Medulla oblongata (tissue), 1 donor: ENCODE results near the gene TRPM5.
"Not testable (repeated sequence)": the region's sequence is repeated elsewhere in the genome, so short reads cannot be mapped to it uniquely, and the experiment has no call there.

ENCODE experiments used
- DNase-seq: peaks from one replicate; pipeline ENCODE4 v3.0.0-alpha.2; 2015; ENCODE audit errors: extremely low spot score

The TRPM5 gene, protein sequence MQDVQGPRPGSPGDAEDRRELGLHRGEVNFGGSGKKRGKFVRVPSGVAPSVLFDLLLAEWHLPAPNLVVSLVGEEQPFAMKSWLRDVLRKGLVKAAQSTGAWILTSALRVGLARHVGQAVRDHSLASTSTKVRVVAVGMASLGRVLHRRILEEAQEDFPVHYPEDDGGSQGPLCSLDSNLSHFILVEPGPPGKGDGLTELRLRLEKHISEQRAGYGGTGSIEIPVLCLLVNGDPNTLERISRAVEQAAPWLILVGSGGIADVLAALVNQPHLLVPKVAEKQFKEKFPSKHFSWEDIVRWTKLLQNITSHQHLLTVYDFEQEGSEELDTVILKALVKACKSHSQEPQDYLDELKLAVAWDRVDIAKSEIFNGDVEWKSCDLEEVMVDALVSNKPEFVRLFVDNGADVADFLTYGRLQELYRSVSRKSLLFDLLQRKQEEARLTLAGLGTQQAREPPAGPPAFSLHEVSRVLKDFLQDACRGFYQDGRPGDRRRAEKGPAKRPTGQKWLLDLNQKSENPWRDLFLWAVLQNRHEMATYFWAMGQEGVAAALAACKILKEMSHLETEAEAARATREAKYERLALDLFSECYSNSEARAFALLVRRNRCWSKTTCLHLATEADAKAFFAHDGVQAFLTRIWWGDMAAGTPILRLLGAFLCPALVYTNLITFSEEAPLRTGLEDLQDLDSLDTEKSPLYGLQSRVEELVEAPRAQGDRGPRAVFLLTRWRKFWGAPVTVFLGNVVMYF (N-terminal part only)

DNA sequence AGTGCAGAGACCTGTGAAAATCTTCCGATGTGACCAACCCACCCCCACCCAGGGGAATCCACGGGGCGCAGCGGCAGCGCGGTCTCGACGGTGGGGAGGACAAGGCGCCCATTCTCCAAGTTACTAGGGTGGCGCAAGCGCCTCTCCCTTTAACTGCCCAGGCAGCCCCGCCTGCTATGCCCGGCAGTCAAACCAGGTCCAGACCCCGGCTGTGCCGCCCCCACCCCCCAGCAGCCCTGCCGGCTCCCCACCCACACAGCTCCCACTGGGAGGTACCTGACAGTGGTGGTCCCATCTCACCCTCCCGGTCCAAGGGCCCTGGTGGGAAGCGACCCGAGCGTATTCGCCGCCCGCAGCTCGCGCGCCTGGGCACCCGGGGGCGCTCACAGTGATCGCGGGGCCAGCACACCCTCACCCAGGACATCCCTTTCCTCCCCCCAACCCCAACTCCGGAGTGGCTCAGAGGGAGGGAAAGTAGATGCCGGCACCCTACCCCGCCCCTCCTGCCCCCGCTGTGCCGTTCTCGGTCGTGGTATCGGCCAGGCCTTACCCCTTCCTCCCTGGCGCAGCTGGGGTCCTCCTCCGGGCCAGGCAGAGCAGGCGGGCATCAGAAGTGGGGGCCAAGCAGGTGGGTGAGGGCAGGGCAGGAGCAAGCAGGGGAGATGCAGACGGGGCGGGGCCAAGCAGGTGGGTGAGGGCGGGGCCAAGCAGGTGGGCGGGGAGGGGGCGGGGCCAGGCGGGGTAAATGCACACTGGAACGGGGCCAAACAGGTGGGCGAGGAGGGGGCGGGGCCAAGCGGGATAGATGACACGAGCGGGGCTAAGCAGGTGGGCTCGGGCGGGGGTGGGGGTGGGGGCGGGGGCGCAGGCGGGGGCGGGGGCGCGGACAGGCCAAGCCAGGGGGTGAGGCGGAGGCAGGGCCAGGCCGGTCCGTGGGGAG lies at the start of gene TRPM5:
Gene TRPM5, minus strand, starts transcription at position 634 of the 940 bp plus-strand sequence. CDS start 21,478 bp downstream, outside the sequence.
- no peak for DNase-seq

DNA sequence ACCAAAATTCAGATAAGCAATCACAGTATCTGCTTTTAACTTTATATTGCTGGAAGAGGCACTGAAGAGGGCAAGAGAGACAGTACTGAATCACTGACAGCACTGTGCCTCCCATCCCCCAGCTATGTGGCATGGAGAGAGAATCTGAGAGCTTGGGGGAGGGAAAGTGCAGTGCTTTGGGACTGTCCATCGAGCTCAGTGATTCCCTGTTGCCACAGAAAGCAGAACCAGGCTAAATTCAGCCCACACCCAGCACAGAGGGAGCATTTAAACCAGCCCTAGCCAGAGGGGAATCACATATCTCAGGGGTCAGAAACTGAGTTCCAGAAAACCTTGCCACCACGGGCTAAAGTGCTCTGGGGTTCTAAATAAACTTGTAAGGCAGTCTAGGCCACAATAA lies 44.8 kb upstream of the TRPM5 start:
- DNase-seq: no peak

DNA sequence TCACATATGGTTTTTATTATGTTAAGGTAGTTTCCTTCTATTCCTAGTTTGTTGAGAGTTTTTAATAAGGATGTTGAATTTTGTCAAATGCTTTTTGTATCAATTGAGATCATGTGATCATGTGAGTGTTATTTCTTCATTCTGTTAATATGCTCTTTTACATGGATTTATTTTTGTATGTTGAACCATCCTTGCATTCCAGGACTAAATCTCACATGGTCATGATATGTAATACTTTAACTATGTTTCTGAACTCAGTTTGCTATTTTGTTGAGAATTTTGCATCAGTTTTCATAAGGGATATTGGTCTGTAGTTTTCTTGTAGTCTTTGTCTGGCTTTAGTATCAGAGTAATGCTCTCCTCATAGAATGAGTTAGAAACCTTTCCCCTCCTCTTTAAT lies 43.7 kb upstream of the TRPM5 start:
- DNase-seq: no peak

DNA sequence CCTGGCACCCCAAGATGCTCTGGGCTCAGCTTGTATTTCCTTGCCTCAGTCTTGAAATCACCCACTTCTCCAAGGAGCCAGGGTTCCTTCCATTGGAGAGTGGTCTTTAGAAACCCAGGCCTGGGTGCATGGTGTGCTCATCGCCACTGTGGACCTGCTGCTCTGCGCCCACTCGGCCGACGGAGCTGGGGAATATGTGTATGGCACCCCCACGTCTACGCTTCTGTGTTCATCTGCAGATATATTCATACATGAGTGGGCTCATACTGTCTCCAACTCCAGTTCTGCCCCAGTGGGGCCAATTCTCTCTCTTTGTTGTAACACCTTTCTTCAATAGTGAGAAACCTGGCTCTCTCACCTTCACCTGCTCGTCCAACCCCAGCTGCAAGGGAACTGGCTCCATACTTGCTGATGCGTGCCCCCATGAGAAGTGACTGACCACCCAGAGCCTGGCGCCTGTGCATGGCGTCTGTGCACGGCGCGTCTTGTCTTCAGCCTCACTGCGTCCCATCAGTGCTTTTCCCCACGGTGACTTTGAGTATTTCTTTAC lies 40.3 kb upstream of the TRPM5 start:
- DNase-seq: no peak

DNA sequence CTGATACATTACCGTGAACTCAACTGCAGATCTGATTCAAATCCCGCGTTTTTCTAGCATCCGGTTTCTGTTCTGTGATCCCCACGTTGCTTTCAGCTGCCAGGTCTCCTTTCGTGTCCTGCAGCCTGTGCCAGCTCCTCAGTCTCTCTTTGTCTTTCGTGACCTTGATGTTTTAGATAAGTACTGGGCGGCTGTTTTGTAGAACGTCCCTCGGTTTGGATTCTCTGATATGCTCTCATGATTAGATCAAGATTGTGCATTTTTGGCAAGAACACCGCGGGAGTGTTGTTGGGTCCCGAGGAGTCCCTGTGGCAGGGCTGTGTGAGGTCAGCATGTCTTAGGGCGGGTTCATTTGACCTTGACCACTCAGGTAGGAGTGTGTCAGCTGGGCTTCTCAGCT lies 39.1 kb upstream of the TRPM5 start:
- DNase-seq: no peak

DNA sequence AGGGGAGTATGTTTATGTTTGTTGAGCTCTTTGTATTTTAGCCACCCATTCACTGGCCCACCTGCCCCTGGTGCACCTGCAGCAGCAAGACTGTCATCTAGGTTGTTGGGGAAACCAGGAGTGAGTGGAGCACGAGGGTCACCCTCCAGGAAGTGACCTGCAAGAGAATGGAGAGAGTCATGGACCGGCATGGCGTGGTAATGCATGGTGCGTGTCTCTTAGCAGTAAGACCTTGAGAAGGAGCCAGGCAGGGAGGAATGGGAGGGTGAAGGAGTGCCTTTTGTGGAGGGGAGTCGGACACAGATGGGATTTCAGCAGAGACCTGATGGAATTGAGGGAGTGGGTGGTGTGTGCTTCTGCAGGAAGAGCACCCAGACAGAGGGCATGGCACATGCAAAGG lies 38.4 kb upstream of the TRPM5 start:
- no peak for DNase-seq

DNA sequence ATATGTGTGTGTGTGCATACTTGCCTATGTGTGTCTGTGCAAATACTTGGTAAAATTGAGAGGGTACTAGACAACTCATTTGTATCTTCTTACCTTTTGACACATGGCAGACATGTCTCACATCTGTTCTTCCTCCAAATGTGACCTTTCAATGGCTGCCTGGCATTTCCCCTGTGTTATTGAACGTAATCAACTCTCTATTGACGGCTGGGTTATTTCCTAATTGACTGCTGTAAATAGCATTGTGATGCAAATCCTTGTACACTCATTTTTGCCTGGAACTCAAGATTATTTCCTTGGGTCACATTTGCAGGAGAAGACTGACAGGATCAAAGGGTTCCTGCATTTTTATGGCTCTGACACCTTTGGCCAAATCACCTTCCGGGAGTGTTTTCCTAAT lies 37.9 kb upstream of the TRPM5 start:
- DNase-seq: no peak

DNA sequence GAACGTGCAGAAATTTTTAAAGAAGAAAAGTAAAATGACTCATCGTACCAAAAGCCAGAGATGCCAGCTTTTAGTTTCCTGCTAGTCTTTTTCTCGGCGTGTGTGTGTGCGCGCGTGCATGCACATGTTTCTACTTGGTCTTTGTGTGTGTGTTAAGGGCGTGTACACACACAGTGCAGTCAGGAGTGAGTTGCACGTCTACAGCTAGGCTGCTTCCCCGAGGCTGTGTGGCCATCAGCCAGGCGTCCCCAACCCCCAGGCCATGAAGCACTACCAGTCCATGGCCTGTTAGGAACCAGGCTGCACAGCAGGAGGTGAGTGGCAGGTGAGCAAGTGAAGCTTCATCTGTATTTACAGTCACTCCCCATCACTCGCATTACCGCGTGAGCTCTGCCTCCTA lies 36.9 kb upstream of the TRPM5 start:
- no peak for DNase-seq

DNA sequence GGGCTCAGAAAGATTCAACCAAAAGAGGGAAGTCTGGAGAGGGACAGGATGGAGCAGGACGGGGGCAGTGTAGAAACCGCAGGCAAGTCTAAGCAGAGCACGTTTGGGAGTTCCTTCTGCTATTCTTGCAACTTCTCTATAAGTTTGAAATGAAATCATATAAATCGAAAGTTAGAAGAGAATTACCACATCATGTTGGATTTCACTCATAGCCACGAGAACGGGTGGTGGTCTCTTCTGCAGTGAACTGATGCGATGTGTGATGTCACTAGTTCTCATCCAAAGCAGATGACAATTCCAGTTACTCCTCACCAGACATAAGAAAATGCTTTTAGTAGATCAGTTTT lies 36.5 kb upstream of the TRPM5 start:
- DNase-seq: peak; percentile 53

DNA sequence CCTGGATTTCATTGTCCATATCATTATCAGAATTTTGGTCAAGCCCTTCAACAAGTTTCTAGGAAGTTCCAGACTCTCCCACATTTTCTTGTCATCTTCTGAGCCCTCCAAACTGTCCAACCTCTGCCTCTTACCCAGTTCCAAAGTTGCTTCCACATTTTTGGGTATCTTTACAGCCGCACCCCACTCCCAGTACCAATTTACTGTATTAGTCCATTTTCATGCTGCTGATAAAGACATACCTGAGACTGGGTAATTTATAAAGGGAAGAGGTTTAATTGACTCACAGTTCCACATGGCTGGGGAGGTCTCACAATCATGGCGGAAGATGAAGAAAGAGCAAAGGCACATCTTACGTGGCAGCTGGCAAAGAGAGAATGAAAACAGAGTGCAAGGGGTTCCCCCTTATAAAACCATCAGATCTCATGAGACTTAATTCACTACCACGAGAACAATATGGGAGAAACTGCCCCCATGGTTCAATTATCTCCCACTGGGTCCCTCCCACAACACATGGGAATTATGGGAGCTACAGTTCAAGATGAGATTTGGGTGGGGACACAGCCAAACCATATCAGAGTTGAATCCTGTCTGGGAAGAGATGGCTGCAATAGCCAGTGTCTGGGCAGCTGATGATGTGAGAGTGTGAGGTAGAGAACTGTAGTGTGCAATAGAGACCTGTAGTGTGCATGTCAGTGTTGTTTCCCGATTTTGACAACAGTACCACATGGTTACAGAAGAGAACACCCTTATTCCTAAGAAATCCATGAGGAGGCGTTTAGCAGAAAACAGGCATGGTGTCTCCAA lies 36.0 kb upstream of the TRPM5 start:
- not testable (repeated sequence) for DNase-seq

DNA sequence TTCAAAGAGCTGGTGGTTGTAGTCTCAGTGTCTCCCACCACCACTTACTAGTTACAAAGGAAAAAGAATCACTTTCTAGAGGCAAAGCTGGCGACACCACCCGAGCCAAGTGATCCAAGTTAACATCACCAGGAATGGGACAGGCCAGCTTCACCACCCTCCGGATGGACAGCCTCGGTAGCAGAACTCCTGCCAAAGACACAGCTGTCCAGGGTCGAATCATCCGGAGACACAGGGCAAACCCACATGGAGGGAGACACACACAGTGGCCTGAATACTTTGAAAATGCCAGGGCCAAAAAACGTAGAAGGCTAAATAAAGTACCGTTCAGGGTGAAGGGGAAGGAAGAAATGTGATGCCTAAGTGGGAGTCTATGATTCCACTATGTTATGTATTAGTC lies 33.6 kb upstream of the TRPM5 start:
- no peak for DNase-seq

DNA sequence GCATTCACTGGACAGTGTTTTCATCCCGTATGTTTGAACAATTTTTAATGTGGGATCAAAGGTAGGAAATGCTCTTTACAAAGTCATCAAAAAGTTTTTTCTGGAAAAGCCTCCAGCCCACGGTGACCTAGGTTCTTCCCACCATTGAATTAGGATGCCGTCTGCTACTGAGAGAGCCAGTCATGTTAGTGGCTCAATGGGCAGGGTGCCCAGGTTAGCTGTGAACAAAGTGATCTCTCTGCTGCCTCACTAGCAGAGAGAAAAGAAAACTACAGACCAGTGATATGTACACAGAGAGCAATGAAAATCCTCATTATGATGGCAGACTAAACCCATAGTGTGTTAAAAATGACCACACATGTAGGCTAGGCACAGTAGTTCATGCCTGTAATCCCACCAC lies 32.9 kb upstream of the TRPM5 start:
- no peak for DNase-seq

DNA sequence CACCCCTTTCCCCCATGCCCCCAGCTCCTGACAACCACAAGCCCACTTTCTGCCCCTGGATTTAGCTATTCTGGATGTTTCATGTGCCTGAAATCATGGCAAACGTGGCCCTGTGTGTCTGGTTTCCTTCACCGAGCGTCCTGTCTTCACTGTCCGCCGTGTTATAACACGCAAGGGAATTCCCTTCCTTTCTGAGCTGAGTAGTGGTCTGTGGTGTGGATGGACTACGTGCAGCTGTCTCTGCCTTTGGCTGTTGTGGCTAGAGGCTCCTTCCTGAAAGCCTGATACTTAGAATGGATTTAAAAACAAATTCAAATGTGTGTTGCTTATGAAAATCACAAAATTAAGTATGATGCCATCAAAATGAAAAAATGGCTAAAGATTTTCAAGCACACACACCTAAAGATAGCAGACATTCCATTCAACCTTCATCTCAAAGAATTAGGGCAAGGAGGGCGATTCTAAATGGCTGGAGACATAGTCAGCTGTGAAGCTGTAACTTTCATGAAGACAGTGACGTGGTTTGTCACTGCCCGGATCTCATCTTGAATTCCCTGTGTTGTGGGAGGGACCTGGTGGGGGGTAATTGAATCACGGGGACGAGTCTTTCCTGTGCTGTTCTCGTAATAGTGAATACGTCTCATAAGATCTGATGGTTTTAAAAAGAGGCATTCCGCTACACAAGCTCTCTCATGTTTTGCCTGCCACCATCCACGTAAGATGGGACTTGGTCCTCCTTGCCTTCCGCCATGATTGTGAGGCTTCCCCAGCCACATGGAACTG lies 31.0 kb upstream of the TRPM5 start:
- no peak for DNase-seq

DNA sequence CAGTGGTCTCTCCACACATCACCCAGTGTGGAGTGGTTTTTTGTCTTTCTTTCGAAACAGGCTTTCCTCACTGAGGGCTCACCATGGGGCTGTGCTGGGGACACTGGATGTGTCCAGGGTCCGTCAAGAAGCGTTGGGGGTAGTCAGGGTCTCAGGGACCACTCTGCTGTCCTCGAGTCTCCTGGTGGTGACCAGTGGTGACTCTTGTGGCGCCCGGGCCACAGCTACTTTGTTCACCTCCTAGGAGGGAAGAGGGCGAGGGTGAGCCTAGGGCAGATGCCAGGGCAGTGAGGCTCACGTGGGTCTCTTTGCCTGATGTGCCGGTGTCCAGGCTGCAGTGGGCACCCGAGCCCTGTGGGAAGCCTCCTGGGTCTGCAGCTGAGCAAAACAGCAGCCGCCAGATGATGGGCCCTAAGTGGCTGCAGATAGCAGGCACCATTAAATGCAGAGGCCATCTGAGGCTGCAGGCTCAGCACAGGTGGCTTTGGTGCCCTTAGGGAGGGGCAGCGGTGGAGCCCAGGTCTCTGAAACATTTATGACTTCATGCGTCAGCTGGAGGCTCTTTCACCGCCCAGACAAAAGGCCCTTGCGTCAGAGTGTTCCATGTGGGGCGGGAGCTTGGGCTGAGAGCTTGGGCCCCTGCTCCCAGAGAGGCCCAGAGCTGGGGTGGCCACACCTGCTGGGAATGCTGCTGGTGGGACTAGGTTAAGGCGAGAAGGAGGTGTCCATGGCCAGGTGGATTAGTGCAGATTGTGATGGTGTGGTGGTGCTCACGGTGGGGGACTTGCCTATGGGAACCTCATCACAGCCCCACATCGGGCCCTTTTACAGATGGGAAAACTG lies 30.0 kb upstream of the TRPM5 start:
- DNase-seq: no peak

DNA sequence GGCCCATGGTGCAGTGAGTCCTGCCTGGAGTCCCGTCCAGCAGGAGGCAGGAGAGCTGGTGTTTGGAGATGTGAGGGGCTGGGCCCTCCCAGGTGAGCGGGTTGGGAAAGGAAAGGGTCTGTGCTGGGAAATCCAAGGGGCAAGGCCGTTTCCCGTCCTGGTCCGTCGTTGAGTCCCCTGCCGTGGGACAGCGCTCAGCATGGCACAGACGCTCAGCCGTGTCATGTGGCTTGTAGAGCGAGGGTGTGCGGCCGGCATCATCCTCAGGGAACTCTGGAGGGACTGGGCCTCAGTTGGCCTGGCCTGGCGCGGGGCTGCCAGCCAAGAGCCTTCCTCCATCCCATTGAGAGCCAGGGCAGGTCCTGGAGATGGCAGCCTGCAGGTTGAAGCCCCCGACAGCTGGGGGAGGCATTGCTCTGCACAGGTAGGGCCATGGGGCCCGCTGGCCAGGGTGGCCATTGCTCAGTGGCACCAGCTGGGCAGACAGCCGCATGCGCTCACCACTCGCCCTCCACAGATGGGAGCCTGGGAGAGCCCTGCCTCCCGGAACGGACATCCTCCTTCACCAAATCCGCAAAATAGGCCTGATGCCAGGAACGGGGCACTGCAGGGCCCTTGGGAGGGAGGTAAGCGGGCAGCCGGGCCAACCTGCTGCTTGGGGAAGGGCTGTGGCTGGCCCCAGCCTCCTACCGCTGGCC lies 29.2 kb upstream of the TRPM5 start:
- no peak for DNase-seq

DNA sequence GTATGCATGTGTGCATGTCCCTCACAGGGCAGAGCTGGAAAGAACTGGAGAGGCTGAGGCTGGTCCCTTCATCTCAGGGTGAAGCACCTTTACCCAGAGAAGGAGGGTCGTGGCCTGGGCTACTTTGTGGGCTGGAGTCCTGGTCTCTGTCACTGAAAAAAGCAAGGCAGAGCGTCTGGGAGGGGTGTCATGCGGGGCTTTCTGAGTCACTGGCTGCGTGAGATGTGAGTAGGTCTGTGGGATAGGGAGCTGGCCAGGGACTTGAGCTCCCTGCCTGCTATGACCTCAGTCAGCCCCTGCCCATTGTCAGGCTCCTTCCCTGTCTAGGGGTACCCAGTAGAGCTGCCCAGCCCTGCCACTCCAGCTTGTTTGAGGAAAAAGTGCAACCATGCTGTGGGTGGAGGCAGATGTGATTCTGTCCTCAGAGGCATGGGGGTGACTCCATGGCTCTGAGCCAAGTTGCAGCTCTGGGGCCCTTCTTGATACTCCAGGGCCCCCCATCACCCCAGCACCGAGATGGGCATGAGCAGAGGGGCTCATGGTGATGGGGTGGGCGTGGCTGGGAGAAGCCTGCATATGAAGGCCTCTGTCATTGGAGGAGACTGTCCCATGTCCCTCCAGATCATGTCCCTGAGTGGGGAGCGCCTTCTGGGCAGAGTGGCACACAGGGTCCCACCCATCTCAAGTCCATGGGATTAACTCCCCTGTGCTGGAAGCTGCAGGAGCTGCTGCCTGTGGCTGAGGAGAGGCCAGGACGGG lies 28.3 kb upstream of the TRPM5 start:
- DNase-seq: no peak

DNA sequence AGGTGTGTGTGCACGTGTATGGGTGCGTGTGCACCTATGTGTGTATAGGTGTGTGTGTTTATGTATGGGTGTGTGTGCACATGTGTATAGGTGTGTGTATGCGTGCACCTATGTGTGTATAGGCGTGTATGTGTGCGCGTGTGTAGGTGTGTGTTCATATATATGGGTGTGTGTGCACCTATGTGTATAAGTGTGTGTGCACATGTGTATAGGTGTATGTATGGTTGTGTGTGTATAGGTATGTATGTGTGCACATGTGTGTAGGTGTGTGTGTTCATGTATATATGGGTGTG lies 27.4 kb upstream of the TRPM5 start:
- DNase-seq: no peak
